ENCODE data around the gene ICAM1.

ICAM1 gene

DNA sequence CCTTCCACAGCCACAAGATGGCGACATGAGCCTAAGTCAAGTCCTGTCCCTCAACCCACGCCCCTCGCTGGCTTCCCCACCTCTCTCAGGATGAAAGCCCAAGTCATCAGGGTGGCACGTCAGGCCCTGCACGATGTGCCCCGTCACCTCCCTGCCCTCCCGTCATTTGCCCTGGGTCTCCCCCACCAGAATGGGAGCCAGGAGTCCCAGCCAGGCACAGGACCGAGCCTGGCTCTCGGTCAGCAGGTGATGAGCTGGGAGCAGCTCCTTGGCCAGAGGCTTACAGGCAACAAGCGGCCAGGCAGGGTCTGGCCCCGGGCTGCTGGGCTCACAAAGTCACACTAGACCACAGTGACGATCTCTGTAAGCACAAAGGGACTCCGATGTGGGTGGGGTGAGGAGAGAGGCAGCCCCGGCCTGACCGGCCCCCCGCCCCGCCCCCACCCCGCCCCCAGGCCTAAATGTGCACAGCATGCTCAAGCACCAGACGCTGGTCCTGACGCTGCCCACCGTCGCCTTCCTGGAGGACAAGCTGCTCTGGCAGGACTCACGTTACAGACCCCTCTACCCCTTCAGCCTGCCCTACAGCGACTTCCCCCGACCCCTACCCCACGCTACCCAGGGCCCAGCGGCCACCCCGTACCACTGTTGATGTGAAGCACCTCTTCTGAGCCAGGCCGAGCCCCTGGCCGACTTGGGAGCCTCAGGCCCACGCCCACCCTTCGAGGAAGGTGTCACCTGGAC is 11.6 kb upstream of the ICAM1 start:
- Mint-ChIP-seq H3K27ac (no peak overlapping the region), H3K4me3 (no peak overlapping the region), H3K9me3 (no peaks in the 10 kb centered on the region), H3K36me3 (ENCODE audit: low read depth) (peaks cover 29% of the 10 kb centered on the region), H3K4me1 (no peaks in the 10 kb centered on the region), H3K27me3 (ENCODE audit: low read depth) (no peaks in the 10 kb centered on the region)
- TF ChIP-seq, protein P1, sequence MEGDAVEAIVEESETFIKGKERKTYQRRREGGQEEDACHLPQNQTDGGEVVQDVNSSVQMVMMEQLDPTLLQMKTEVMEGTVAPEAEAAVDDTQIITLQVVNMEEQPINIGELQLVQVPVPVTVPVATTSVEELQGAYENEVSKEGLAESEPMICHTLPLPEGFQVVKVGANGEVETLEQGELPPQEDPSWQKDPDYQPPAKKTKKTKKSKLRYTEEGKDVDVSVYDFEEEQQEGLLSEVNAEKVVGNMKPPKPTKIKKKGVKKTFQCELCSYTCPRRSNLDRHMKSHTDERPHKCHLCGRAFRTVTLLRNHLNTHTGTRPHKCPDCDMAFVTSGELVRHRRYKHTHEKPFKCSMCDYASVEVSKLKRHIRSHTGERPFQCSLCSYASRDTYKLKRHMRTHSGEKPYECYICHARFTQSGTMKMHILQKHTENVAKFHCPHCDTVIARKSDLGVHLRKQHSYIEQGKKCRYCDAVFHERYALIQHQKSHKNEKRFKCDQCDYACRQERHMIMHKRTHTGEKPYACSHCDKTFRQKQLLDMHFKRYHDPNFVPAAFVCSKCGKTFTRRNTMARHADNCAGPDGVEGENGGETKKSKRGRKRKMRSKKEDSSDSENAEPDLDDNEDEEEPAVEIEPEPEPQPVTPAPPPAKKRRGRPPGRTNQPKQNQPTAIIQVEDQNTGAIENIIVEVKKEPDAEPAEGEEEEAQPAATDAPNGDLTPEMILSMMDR (IDR thresholded peaks at IDR 0.05; ENCODE audit: unreplicated experiment in 3 of 3): peak; percentile 65 to 70 (median 67)

DNA sequence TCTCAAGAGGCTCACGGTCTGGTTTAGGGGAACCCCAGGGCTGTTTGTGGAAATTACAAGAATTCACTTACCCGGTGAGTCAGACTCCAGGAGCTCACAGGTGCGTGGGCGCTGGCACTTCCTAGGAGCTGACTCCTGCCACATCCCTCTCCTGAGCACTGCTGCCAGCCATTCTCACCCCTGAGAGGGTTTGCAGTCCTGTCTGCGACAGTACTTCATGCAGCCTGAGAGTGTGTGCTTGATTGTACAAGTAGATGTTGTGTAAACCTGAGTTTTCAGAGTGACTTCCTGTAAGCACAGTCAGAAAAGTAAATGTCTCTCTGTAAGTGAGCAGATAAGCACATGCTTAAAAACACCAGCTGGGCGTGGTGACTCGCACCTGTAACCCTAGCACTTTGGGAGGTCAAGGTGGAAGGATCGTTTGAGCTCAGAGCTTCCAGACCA is 10.8 kb upstream of the ICAM1 start:
- Mint-ChIP-seq H3K27me3 (ENCODE audit: low read depth) (no peaks in the 10 kb centered on the region), H3K4me1 (no peaks in the 10 kb centered on the region), H3K9me3 (no peaks in the 10 kb centered on the region), H3K27ac (no peak overlapping the region), H3K36me3 (ENCODE audit: low read depth) (peaks cover 23% of the 10 kb centered on the region), H3K4me3 (no peak overlapping the region)
- TF ChIP-seq, protein P1 (IDR thresholded peaks at IDR 0.05; ENCODE audit: unreplicated experiment in 3 of 3): no peak

DNA sequence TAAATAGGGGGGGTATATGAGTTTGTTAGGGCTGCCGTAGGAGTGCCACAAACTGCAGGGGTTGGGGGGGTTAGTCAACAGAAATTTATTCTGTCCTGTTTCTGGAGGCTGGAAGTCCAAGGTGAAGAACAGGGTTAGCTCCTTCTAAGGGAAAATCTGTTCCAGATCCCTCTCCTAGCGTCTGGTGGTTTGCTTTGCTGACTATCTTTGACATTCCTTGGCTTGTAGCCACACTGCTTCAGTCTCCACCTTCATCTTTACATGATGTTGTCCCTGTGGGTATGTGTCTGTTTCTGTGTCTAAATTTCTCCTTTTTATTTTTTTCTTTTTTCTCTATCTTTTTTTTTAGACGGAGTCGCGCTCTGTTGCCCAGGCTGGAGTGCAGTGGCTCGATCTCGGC is 8.1 kb upstream of the ICAM1 start:
- peaks cover 6% of the 10 kb centered on the region for H3K36me3 Mint-ChIP-seq (ENCODE audit: low read depth)

DNA sequence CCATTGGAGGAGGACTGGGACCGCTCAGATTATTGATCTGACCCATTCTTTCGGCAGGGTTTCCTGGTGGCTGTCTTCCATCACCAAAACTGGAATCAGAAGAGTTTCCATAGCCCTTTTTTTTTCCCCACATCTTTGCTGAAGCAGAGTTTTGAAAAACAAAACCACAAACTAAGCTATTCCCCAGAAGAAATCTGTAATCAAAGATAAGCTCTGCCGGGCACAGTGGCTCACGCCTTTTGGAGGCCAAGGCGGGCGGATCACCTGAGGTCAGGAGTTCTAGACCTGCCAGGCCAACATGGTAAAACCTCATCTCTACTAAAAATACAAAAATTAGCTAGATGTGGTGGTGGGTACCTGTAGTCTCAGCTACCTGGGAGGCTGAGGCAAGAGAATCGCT is 4.2 kb upstream of the ICAM1 start:
- H3K9me3 Mint-ChIP-seq: no peaks in the 10 kb centered on the region

More for the DNA sequence above, 8.1 kb upstream of the ICAM1 start:
- Mint-ChIP-seq H3K9me3 (no peaks in the 10 kb centered on the region), H3K27ac (no peak overlapping the region), H3K27me3 (ENCODE audit: low read depth) (peaks cover 2% of the 10 kb centered on the region), H3K4me3 (no peak overlapping the region), H3K4me1 (no peaks in the 10 kb centered on the region)
- TF ChIP-seq, protein P1 (IDR thresholded peaks at IDR 0.05; ENCODE audit: unreplicated experiment in 3 of 3): no peak

DNA sequence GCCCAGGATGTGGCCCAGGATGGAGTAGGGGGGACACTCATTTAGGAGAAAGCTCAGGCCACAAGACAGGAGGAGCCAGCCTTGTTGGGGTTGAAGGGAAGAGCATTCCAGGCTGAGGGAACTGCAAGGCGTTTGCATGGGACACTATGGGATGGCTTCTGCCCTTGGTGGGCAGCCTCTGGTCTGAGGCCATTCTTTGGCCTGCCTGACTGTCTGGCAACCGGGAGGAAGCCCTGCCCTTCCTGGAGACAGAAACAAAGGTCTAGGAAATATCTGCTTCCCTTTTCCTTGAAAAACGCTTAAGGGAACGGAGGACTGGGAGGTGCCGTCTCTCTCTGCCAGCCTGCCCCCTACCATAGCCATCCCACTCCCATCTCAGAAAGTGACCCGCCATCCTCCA is 2.8 kb upstream of the ICAM1 start:
- TF ChIP-seq, protein P1 (IDR thresholded peaks at IDR 0.05; ENCODE audit: unreplicated experiment in 3 of 3): no peak
- Mint-ChIP-seq H3K9me3 (no peaks in the 10 kb centered on the region), H3K36me3 (ENCODE audit: low read depth) (no peaks in the 10 kb centered on the region), H3K27me3 (ENCODE audit: low read depth) (peaks cover 55% of the 10 kb centered on the region), H3K4me3 (no peak overlapping the region), H3K27ac (peak overlapping the region in 1 of 3 experiments; percentile 49), H3K4me1 (no peaks in the 10 kb centered on the region)

More for the DNA sequence above, 4.2 kb upstream of the ICAM1 start:
- Mint-ChIP-seq H3K4me3 (no peak overlapping the region), H3K27me3 (ENCODE audit: low read depth) (peaks cover 42% of the 10 kb centered on the region), H3K4me1 (no peaks in the 10 kb centered on the region), H3K36me3 (ENCODE audit: low read depth) (no peaks in the 10 kb centered on the region), H3K27ac (no peak overlapping the region)
- TF ChIP-seq, protein P1 (IDR thresholded peaks at IDR 0.05; ENCODE audit: unreplicated experiment in 3 of 3): no peak
